Pancreas (tissue), 10 donors: Measurements from ENCODE around the gene SLC24A3. TPM values are rescaled to one million over a fixed set of nuclear protein-coding genes. Genes with fewer than 3 reads are reported as not detected.

ENCODE experiments used
- ATAC-seq, 4 donors: fragments of 200-7000 bp; cut with Tn5 transposase; one replicate each; pipeline versions ENCODE4 v1.8.0 to v1.9.1; 2020; ENCODE audit warnings: mild to moderate bottlenecking in 4 of 4, moderate library complexity in 4 of 4
- DNase-seq, 6 donors: peaks; one replicate each; pipeline ENCODE4 v3.0.0-alpha.2; 2020
- FAIRE-seq: peaks from 2 replicates; lab custom pipeline; 2012; peaks lifted over from hg19 to GRCh38; lab: Jason Lieb, UNC
- H3K27ac ChIP-seq, 4 donors: fragments of 200-600 bp; sonication (generic); 1 replicate in 3 of 4; 2 replicates in 1 of 4; pipeline versions ENCODE4 v1.5.0 to v1.8.0; 2020
- H3K27me3 ChIP-seq, 4 donors: fragments of 200-600 bp; one replicate each; pipeline ENCODE4 v1.8.0; 2021
- H3K36me3 ChIP-seq, 3 donors: fragments of 200-600 bp; sonication (generic) in 1 of 3; one replicate each; pipeline versions ENCODE4 v1.5.0 to v1.8.0; 2020 to 2021
- H3K4me1 ChIP-seq, 3 donors: fragments of 200-600 bp; one replicate each; pipeline ENCODE4 v1.8.0; 2021
- H3K4me3 ChIP-seq, 4 donors: fragments of 200-600 bp; sonication (generic) in 2 of 4; one replicate each; pipeline versions ENCODE4 v1.5.0 to v1.8.0; 2020 to 2021
- H3K9me3 ChIP-seq, 4 donors: fragments of 200-600 bp; one replicate each; pipeline ENCODE4 v1.8.0; 2021
- CTCF ChIP-seq, 4 donors: fragments of 200-600 bp; sonication (generic) in 3 of 4; IDR thresholded peaks; one replicate each; pipeline versions ENCODE4 v1.5.0 to v1.8.0; 2021; ENCODE audit warnings: antibody characterized with exemption in 4 of 4
- WGBS, 2 donors: extraction: QIAGEN DNeasy Blood & Tissue Kit; methylation state at CpG; one replicate each; pipeline ENCODE4 v1.1.7; 2013; 5-methylcytosine and 5-hydroxymethylcytosine counted together
- intact Hi-C, 3 donors: fragments of 100-400 bp; cut with DNase I; formaldehyde crosslinking; loops; one replicate each; pipeline versions ENCODE4 v1.11.1 to v1.14.2; 2022
- polyA plus RNA-seq, 2 donors: library from polyadenylated mRNA; stranded (reverse); fragments of 200-250 nt; gene quantifications; one replicate each; pipeline ENCODE4 v1.2.3, GENCODE V29; 2013
- total RNA-seq, 6 donors: library from RNA; stranded (reverse); fragmentation: NEBNext Ultra II Directional in 4 of 6; extraction: Animal tissue kit (Norgen Biotek cat#: 25700) in 4 of 6; gene quantifications; one replicate each; pipeline versions ENCODE4 v1.2.1 to v1.2.4, GENCODE V29; 2021 to 2023
- donor health status: healthy with polysubstance abuse.
- donor health status: DM: no; HTN: no; CAD: no; lungs with moderate emphysema.
- donor health status: DM: no; HTN: no; CAD: no.
- donor health status: control.
- donor health status: control.
- donor health status: Bipolar disorder and iron deficiency.
- donor health status: DM: yes; HTN: yes; CAD: no.
- donor health status: DM: no; HTN: no; CAD: no.
- donor health status: DM: no; HTN: no; CAD: no.
- donor health status: DM: yes; HTN: yes; CAD: no.

Gene SLC24A3
- total and polyA plus RNA-seq, 8 donors, result 0.28 to 0.87 (median 0.49) TPM

- H3K4me3 ChIP-seq, result no peak overlapping the region
- 63 to 72% methylated on average over 6 of the region's 6 CpGs for WGBS, 2 donors
- FAIRE-seq, result no peak
- H3K27me3 ChIP-seq, result peaks cover 0 to 3% (median 0%) of the 10 kb centered on the region in 4 donors
- TF ChIP-seq CTCF (IDR thresholded peaks at IDR 0.05), result no peak
- H3K9me3 ChIP-seq, result no peaks in the 10 kb centered on the region
- H3K4me1 ChIP-seq, result no peaks in the 10 kb centered on the region
- ATAC-seq, result peak in 1 of 4 donors; percentile 56
- H3K27ac ChIP-seq, result no peak overlapping the region
- no peak for DNase-seq
- H3K36me3 ChIP-seq, result no peaks in the 10 kb centered on the region
- intact Hi-C loops, result no loop called here
Observed at GRCh38 chr20:19249106-19249879, 36.9 kb downstream of the SLC24A3 start.

DNA sequence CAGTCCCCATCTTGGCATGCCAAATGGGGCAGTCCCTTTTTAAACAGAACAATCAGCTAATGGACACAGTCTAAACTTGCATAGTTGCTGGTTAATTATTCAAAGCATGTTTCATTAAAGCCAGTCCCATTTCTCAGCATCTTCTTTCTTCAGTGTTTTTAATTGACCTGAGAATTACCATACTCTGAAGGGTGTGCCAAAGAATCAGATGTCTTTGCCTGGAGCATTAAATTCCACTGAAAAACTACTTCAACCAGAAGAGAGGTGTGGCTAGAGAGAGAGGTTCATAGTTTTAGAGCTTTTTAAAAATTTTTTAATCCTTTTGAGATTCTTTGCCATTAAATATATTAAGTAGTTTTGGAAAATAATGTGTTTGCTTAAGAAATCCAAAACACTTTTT, 37.9 kb downstream of the SLC24A3 start:
- DNase-seq, result no peak
- FAIRE-seq, result no peak
- peaks cover 0 to 3% (median 0%) of the 10 kb centered on the region in 4 donors for H3K27me3 ChIP-seq
- H3K4me1 ChIP-seq, result no peaks in the 10 kb centered on the region
- H3K4me3 ChIP-seq, result no peak overlapping the region
- no peak for ATAC-seq
- no peaks in the 10 kb centered on the region for H3K9me3 ChIP-seq
- H3K36me3 ChIP-seq, result no peaks in the 10 kb centered on the region
- TF ChIP-seq CTCF (IDR thresholded peaks at IDR 0.05), result no peak
- no peak overlapping the region for H3K27ac ChIP-seq
- intact Hi-C loops, result no loop called here

DNA sequence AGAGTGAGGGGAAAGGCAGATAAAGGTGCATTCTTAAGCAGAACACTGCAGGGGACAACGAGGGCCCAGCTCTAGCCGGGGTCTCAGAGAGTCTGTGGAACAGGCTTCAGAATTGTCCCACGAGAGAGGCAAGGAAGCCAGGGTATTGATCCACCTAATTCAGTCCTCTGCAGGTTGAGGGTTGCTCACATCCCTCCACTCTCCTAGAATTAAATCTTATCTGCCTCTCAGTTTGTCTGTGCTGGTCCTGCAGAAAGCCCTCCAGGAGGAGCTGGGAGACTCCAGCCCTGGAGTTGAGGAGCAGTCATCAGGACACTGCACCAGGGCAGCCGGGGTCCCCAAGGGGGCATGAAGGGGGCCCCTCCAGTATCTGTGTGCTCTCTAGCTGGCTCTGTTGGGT, 39.1 kb downstream of the SLC24A3 start:
- Histone ChIP-seq H3K9me3 (no peaks in the 10 kb centered on the region), H3K4me3 (no peak overlapping the region), H3K36me3 (no peaks in the 10 kb centered on the region), H3K27ac (no peak overlapping the region), H3K27me3 (no peaks in the 10 kb centered on the region), H3K4me1 (no peaks in the 10 kb centered on the region)
- FAIRE-seq, result no peak
- 63 to 68% methylated on average over 4 of the region's 4 CpGs for WGBS, 2 donors
- intact Hi-C loops, result no loop called here
- no peak for ATAC-seq
- TF ChIP-seq CTCF (IDR thresholded peaks at IDR 0.05), result no peak
- no peak for DNase-seq

- intact Hi-C loops, result no loop called here
- FAIRE-seq, result no peak
- no peak for ATAC-seq
Observed at GRCh38 chr20:19251958-19252357, 39.5 kb downstream of the SLC24A3 start.

More at GRCh38 chr20:19251958-19252357, 39.5 kb downstream of the SLC24A3 start:
- DNase-seq, result no peak
- Histone ChIP-seq H3K36me3 (no peaks in the 10 kb centered on the region), H3K4me1 (no peaks in the 10 kb centered on the region), H3K4me3 (no peak overlapping the region), H3K27me3 (no peaks in the 10 kb centered on the region), H3K9me3 (no peaks in the 10 kb centered on the region), H3K27ac (no peak overlapping the region)
- no peak for TF ChIP-seq CTCF (IDR thresholded peaks at IDR 0.05)
- WGBS, 2 donors, result 45 to 46% methylated on average over 3 of the region's 3 CpGs
